Gastrocnemius medialis (tissue), 4 donors: ENCODE measurements around the gene FAM124A.

Experiments
- POLR2A ChIP-seq, 2 donors: fragments of 450-650 bp; IDR thresholded peaks; one replicate each; pipeline ENCODE4 v1.6.1; 2017; ENCODE audit warnings: antibody characterized with exemption in 2 of 2, mild to moderate bottlenecking in 2 of 2, moderate library complexity in 2 of 2
- TF ChIP-seq, protein P1 (sequence below), 5 experiments: fragments of 450-650 bp in 3 of 5; fragments of 200-600 bp in 2 of 5; sonication (generic) in 2 of 5; IDR thresholded peaks in 4 of 5; conservative IDR thresholded peaks in 1 of 5; 1 replicate in 4 of 5; 2 replicates in 1 of 5; pipeline ENCODE4 v1.5.1; 2016 to 2019; ENCODE audit warnings: antibody characterized with exemption in 5 of 5, mild to moderate bottlenecking in 3 of 5, moderate library complexity in 3 of 5

- TF ChIP-seq, protein P1, sequence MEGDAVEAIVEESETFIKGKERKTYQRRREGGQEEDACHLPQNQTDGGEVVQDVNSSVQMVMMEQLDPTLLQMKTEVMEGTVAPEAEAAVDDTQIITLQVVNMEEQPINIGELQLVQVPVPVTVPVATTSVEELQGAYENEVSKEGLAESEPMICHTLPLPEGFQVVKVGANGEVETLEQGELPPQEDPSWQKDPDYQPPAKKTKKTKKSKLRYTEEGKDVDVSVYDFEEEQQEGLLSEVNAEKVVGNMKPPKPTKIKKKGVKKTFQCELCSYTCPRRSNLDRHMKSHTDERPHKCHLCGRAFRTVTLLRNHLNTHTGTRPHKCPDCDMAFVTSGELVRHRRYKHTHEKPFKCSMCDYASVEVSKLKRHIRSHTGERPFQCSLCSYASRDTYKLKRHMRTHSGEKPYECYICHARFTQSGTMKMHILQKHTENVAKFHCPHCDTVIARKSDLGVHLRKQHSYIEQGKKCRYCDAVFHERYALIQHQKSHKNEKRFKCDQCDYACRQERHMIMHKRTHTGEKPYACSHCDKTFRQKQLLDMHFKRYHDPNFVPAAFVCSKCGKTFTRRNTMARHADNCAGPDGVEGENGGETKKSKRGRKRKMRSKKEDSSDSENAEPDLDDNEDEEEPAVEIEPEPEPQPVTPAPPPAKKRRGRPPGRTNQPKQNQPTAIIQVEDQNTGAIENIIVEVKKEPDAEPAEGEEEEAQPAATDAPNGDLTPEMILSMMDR (IDR thresholded peaks at IDR 0.05 in 4 of 5, conservative IDR thresholded peaks at IDR 0.05 in 1 of 5): no peak
- TF ChIP-seq POLR2A (IDR thresholded peaks at IDR 0.05): no peak
These were observed 27.3 kb upstream of the FAM124A start for GRCh38 chr13:51194942-51195341.
